Transverse colon (tissue), 4 donors: ENCODE data around the gene FOXA2. TPM values are rescaled to one million over a fixed set of nuclear protein-coding genes. Genes with fewer than 3 reads are reported as not detected.

Experiments
- DNase-seq: peaks from one replicate; pipeline ENCODE4 v3.0.0-alpha.2; 2019
- H3K27ac ChIP-seq, 4 donors: fragments of 200-600 bp; sonication (generic); 2 replicates each; pipeline ENCODE4 v1.5.1; 2016 to 2018; ENCODE audit warnings: inconsistent platforms in 4 of 4
- H3K27me3 ChIP-seq: fragments of 200-600 bp; sonication (generic); 2 replicates; pipeline ENCODE4 v1.5.1; 2017; ENCODE audit warnings: inconsistent platforms
- H3K36me3 ChIP-seq, 4 donors: fragments of 200-600 bp; sonication (generic); 2 replicates each; pipeline ENCODE4 v1.5.1; 2017 to 2019; ENCODE audit warnings: inconsistent platforms in 4 of 4
- H3K4me1 ChIP-seq, 4 donors: fragments of 200-600 bp; sonication (generic); 2 replicates each; pipeline ENCODE4 v1.5.1; 2017 to 2020; ENCODE audit warnings: inconsistent platforms in 4 of 4
- H3K4me3 ChIP-seq, 4 donors: fragments of 200-600 bp; sonication (generic); 1 replicate in 1 of 4; 2 replicates in 3 of 4; pipeline versions ENCODE4 v1.5.1 to v1.6.1; 2017 to 2019; ENCODE audit warnings: inconsistent platforms in 4 of 4
- H3K9me3 ChIP-seq, 2 donors: fragments of 200-600 bp; sonication (generic); 2 replicates each; pipeline ENCODE4 v1.5.1; 2017 to 2019; ENCODE audit warnings: inconsistent platforms in 2 of 2
- CTCF ChIP-seq, 5 experiments: fragments of 200-600 bp in 3 of 5; fragments of 450-650 bp in 2 of 5; sonication (generic) in 3 of 5; IDR thresholded peaks; 1 replicate in 2 of 5; 2 replicates in 3 of 5; pipeline ENCODE4 v1.5.1; 2016 to 2017; ENCODE audit warnings: antibody characterized with exemption in 5 of 5, inconsistent platforms in 3 of 5, mild to moderate bottlenecking in 2 of 5, moderate library complexity in 1 of 5
- EP300 ChIP-seq: sonication (generic); formaldehyde crosslinking; IDR thresholded peaks from one replicate; pipeline ENCODE4 v1.6.1; 2017; ENCODE audit warnings: antibody characterized with exemption, low read depth
- POLR2A ChIP-seq: fragments of 450-650 bp; IDR thresholded peaks from one replicate; pipeline ENCODE4 v1.6.1; 2016; ENCODE audit warnings: antibody characterized with exemption, mild to moderate bottlenecking, moderate library complexity
- POLR2AphosphoS5 ChIP-seq, 3 donors: sonication (generic); formaldehyde crosslinking; IDR thresholded peaks; one replicate each; pipeline ENCODE4 v1.6.1; 2016; ENCODE audit warnings: antibody characterized with exemption in 3 of 3
- WGBS, 2 donors: methylation state at CpG; one replicate each; pipeline ENCODE4 v1.1.5; 2018; ENCODE audit warnings: low coverage in 1 of 2; 5-methylcytosine and 5-hydroxymethylcytosine counted together
- in situ Hi-C, 4 donors: fragments of 200-750 bp; cut with MboI; loops; one replicate each; pipeline versions ENCODE4 v1.15.0 to v1.15.1; 2017; ENCODE audit warnings: low sequenced_read_pairs in 3 of 4, low pct_ligation_motif_present in 1 of 4, low pct_unique_long_range_greater_than_20kb in 1 of 4
- intact Hi-C: fragments of 100-400 bp; cut with DNase I; formaldehyde crosslinking; loops from one replicate; pipeline ENCODE4 v1.15.1; 2023; ENCODE audit warnings: low total_unique reads
- total RNA-seq, 4 donors: library from RNA; depleted of rRNA; stranded (reverse); fragments of >200 nt; gene quantifications; one replicate each; pipeline ENCODE4 v1.1.0, GENCODE V29; 2016

Gene FOXA2
- total RNA-seq, 4 donors from 2014 or later: 10.5 to 16.1 (median 12.6) TPM

DNA sequence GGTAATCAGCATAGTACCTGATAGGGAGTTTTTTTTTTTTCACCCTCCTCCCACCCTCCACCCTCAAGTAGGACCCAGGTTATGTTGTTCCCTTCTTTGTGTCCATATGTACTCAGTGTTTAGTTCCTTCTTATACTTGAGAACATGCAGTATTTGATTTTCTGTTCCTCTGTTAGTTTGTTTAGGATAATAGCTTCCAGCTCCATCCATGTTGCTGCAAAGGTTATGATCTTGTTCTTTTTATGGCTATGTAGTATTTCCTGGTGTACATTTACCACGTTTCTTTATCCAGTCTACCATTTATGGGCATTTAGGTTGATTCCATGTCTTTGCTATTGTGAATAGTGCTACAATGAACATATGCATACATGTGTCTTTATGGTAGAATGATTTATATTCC is 41.9 kb downstream of the FOXA2 start:
- no peaks in the 10 kb centered on the region for H3K27me3 ChIP-seq
- DNase-seq: no peak
- no peaks in the 10 kb centered on the region for H3K9me3 ChIP-seq
- no peak overlapping the region for H3K27ac ChIP-seq
- in situ Hi-C loops (no loop called here), intact Hi-C loops (no loop called here)
- TF ChIP-seq CTCF (IDR thresholded peaks at IDR 0.05) (no peak), POLR2AphosphoS5 (IDR thresholded peaks at IDR 0.05) (no peak), POLR2A (no peak), EP300 (no peak)
- no peak overlapping the region for H3K4me3 ChIP-seq
- H3K4me1 ChIP-seq: no peaks in the 10 kb centered on the region
- H3K36me3 ChIP-seq: no peaks in the 10 kb centered on the region
- 13 to 14% methylated on average over 1 of the region's 1 CpG for WGBS, 2 donors

DNA sequence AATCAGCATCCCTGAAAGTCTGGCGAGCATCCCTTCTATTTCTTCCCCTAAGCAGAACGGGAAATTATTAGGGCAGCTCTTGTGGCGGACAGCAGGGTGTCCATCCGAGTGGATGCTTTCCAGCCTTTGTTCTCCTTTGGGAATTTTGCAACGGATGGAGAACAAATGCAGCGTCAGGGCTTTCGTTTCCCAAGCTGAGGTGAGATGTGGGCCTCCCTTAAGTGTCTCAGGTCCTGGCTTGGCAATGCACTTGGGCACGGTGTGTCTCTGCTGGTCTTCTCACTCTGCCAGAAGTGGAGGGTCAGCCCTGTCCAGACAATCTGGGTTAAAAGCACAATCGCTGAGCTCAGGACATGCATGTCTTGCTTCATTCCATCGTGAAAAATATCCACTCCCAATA is 43.5 kb downstream of the FOXA2 start:
- TF ChIP-seq EP300 (no peak), POLR2AphosphoS5 (IDR thresholded peaks at IDR 0.05) (no peak), CTCF (IDR thresholded peaks at IDR 0.05) (no peak), POLR2A (no peak)
- Histone ChIP-seq H3K4me1 (no peaks in the 10 kb centered on the region), H3K27me3 (no peaks in the 10 kb centered on the region), H3K27ac (no peak overlapping the region), H3K4me3 (no peak overlapping the region), H3K36me3 (no peaks in the 10 kb centered on the region), H3K9me3 (no peaks in the 10 kb centered on the region)
- in situ Hi-C loops: no loop called here
- WGBS, 2 donors: 72 to 75% methylated on average over 3 to 10 of the region's 10 CpGs
- intact Hi-C loops: no loop called here
- DNase-seq: no peak

- H3K27me3 ChIP-seq: no peaks in the 10 kb centered on the region
- intact Hi-C loops: no loop called here
- H3K4me3 ChIP-seq: no peak overlapping the region
- TF ChIP-seq EP300: no peak
- no peak for TF ChIP-seq POLR2A
- TF ChIP-seq CTCF (IDR thresholded peaks at IDR 0.05): no peak
- TF ChIP-seq POLR2AphosphoS5 (IDR thresholded peaks at IDR 0.05): no peak
- no peaks in the 10 kb centered on the region for H3K9me3 ChIP-seq
- no peaks in the 10 kb centered on the region for H3K4me1 ChIP-seq
- in situ Hi-C loops: no loop called here
- DNase-seq: no peak
- H3K36me3 ChIP-seq: no peaks in the 10 kb centered on the region
- H3K27ac ChIP-seq: no peak overlapping the region
- WGBS, 2 donors: 74 to 78% methylated on average over 4 of the region's 4 CpGs
These were observed 47.2 kb downstream of the FOXA2 start for GRCh38 chr20:22536956-22537756.

DNA sequence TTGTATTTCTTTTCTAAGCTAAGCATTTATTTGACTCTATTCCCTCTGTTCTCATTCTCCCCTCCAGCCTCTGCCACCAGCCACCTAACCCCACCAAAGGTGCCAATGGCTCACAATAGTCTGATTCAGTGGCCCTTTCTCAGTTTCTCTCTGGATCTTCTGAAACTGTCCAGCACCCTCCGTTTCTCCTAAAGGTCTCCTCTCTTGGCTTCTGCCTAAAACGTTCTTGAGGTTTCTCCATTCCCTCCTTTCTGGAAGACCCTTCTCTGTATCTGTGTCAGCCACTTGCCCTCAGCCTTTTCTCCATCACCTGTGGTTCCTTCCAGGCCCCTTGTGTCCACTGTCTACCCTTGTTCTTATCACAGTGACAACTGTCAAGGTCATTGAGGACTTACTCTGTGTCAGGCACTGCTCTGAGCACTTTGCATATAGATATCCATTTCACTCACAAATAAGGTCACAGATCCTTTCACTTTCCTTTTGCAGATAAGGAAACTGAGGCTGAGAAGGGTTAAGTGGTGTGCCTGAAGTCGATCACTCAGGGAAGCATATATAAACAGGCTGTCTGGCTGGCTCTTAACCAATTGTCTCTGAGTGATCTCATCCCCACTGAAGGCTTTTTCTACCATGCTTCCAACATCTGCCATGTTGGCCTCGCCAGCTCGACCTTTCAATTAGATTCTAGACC is 48.1 kb downstream of the FOXA2 start:
- Histone ChIP-seq H3K27ac (no peak overlapping the region), H3K27me3 (no peaks in the 10 kb centered on the region), H3K4me1 (no peaks in the 10 kb centered on the region), H3K36me3 (no peaks in the 10 kb centered on the region), H3K4me3 (no peak overlapping the region), H3K9me3 (no peaks in the 10 kb centered on the region)
- TF ChIP-seq CTCF (IDR thresholded peaks at IDR 0.05) (no peak), EP300 (no peak), POLR2A (no peak), POLR2AphosphoS5 (IDR thresholded peaks at IDR 0.05) (no peak)
- 62 to 82% methylated on average over 3 to 5 of the region's 5 CpGs for WGBS, 2 donors
- DNase-seq: no peak
- in situ Hi-C loops (no loop called here), intact Hi-C loops (no loop called here)
